ENCODE data around the gene NENF. TPM values are rescaled to one million over a fixed set of nuclear protein-coding genes. Genes with fewer than 3 reads are reported as not detected.

NENF gene
- total RNA-seq, 2 experiments from 2014 or later, result 38.4 to 42.7 TPM

GRCh38 chr1:212485571-212485912, 52.8 kb downstream of the NENF start:
- H3K27me3 Mint-ChIP-seq, result no peaks in the 10 kb centered on the region
- H3K9me3 Mint-ChIP-seq, result no peaks in the 10 kb centered on the region
- ChIA-PET POLR2A (no interaction called here), CTCF (interaction anchor here (1.0 kb wide), 1 partner anchor 9 kb away, joined by 5 read pairs; no protein-coding TSS in a partner anchor)
- intact Hi-C loops (cut with micrococcal nuclease), result no loop called here
- no peak overlapping the region for H3K27ac Mint-ChIP-seq
- no peak overlapping the region for H3K4me3 Mint-ChIP-seq
- H3K4me1 Mint-ChIP-seq (ENCODE audit: low read depth), result peaks cover 7% of the 10 kb centered on the region
- DNase-seq, result no peak
- H3K36me3 Mint-ChIP-seq, result no peaks in the 10 kb centered on the region

- Mint-ChIP-seq H3K9me3 (no peaks in the 10 kb centered on the region), H3K27me3 (no peaks in the 10 kb centered on the region), H3K4me3 (no peak overlapping the region), H3K27ac (no peak overlapping the region), H3K36me3 (no peaks in the 10 kb centered on the region), H3K4me1 (ENCODE audit: low read depth) (peaks cover 7% of the 10 kb centered on the region)
- CTCF ChIA-PET, result interaction anchor here (1.0 kb wide), 1 partner anchor 9 kb away, joined by 5 read pairs; no protein-coding TSS in a partner anchor
- intact Hi-C loops (cut with micrococcal nuclease), result no loop called here
- POLR2A ChIA-PET, result no interaction called here
- DNase-seq, result no peak
These were observed 53.3 kb downstream of the NENF start for GRCh38 chr1:212485913-212486618.

- intact Hi-C loops (cut with micrococcal nuclease), result no loop called here
- ChIA-PET POLR2A (no interaction called here), CTCF (no interaction called here)
- Mint-ChIP-seq H3K9me3 (no peaks in the 10 kb centered on the region), H3K27me3 (no peaks in the 10 kb centered on the region), H3K36me3 (no peaks in the 10 kb centered on the region), H3K4me1 (ENCODE audit: low read depth) (peaks cover 7% of the 10 kb centered on the region), H3K27ac (no peak overlapping the region), H3K4me3 (no peak overlapping the region)
- DNase-seq, result no peak
These were observed 53.9 kb downstream of the NENF start for GRCh38 chr1:212486619-212486975.

GRCh38 chr1:212487286-212487685, 54.6 kb downstream of the NENF start:
- no peak for DNase-seq
- POLR2A ChIA-PET, result no interaction called here
- CTCF ChIA-PET, result no interaction called here
- Mint-ChIP-seq H3K9me3 (no peaks in the 10 kb centered on the region), H3K36me3 (no peaks in the 10 kb centered on the region), H3K4me1 (ENCODE audit: low read depth) (peaks cover 7% of the 10 kb centered on the region), H3K27me3 (no peaks in the 10 kb centered on the region), H3K27ac (no peak overlapping the region), H3K4me3 (no peak overlapping the region)
- intact Hi-C loops (cut with micrococcal nuclease), result no loop called here

- H3K36me3 Mint-ChIP-seq, result no peaks in the 10 kb centered on the region
- H3K9me3 Mint-ChIP-seq, result no peaks in the 10 kb centered on the region
- H3K4me1 Mint-ChIP-seq (ENCODE audit: low read depth), result peaks cover 7% of the 10 kb centered on the region
- H3K4me3 Mint-ChIP-seq, result no peak overlapping the region
- ChIA-PET CTCF (interaction anchor here (1.0 to 2.8 kb wide), 3 partner anchors 30 to 177 kb away, joined by 4 to 10 read pairs (median 8); no protein-coding TSS in a partner anchor), POLR2A (interaction anchor here (1.0 to 1.1 kb wide), 2 partner anchors 121 to 191 kb away, joined by 3 read pairs; partner anchors contain the start of gene ATF3)
- intact Hi-C loops (cut with micrococcal nuclease), result no loop called here
- DNase-seq, result no peak
- H3K27me3 Mint-ChIP-seq, result no peaks in the 10 kb centered on the region
- peak overlapping the region; percentile 36 for H3K27ac Mint-ChIP-seq
These were observed 55.2 kb downstream of the NENF start for GRCh38 chr1:212487774-212488435.

GRCh38 chr1:212488436-212489283, 55.9 kb downstream of the NENF start:
- no peak overlapping the region for H3K4me3 Mint-ChIP-seq
- no peaks in the 10 kb centered on the region for H3K36me3 Mint-ChIP-seq
- peak overlapping the region; percentile 36 for H3K27ac Mint-ChIP-seq
- H3K4me1 Mint-ChIP-seq (ENCODE audit: low read depth), result peaks cover 7% of the 10 kb centered on the region
- peak; percentile 69 for DNase-seq
- POLR2A ChIA-PET, result interaction anchor here (0.9 to 1.1 kb wide), 3 partner anchors 9 to 190 kb away, joined by 3 to 4 read pairs (median 3); partner anchors contain the start of gene ATF3
- CTCF ChIA-PET, result interaction anchor here (1.0 to 5.0 kb wide), 5 partner anchors 11 to 176 kb away, joined by 4 to 28 read pairs (median 8); no protein-coding TSS in a partner anchor
- intact Hi-C loops (cut with micrococcal nuclease), result no loop called here
- no peaks in the 10 kb centered on the region for H3K27me3 Mint-ChIP-seq
- no peaks in the 10 kb centered on the region for H3K9me3 Mint-ChIP-seq

GRCh38 chr1:212489284-212489859, 56.7 kb downstream of the NENF start:
- Mint-ChIP-seq H3K4me1 (ENCODE audit: low read depth) (peaks cover 7% of the 10 kb centered on the region), H3K9me3 (no peaks in the 10 kb centered on the region), H3K27ac (no peak overlapping the region), H3K36me3 (no peaks in the 10 kb centered on the region), H3K4me3 (no peak overlapping the region), H3K27me3 (no peaks in the 10 kb centered on the region)
- POLR2A ChIA-PET, result interaction anchor here (0.9 to 1.1 kb wide), 2 partner anchors 9 to 119 kb away, joined by 3 to 4 read pairs; partner anchors contain the start of gene ATF3
- CTCF ChIA-PET, result interaction anchor here (2.0 to 5.0 kb wide), 4 partner anchors 12 to 175 kb away, joined by 4 to 28 read pairs (median 9); no protein-coding TSS in a partner anchor
- intact Hi-C loops (cut with micrococcal nuclease), result no loop called here
- DNase-seq, result no peak

- intact Hi-C loops (cut with micrococcal nuclease), result no loop called here
- ChIA-PET POLR2A (no interaction called here), CTCF (interaction anchor here (2.0 to 5.0 kb wide), 4 partner anchors 13 to 175 kb away, joined by 4 to 28 read pairs (median 9); no protein-coding TSS in a partner anchor)
- H3K4me3 Mint-ChIP-seq, result no peak overlapping the region
- peaks cover 7% of the 10 kb centered on the region for H3K4me1 Mint-ChIP-seq (ENCODE audit: low read depth)
- no peaks in the 10 kb centered on the region for H3K36me3 Mint-ChIP-seq
- no peaks in the 10 kb centered on the region for H3K9me3 Mint-ChIP-seq
- DNase-seq, result no peak
- H3K27ac Mint-ChIP-seq, result no peak overlapping the region
- H3K27me3 Mint-ChIP-seq, result no peaks in the 10 kb centered on the region
These were observed 57.6 kb downstream of the NENF start for GRCh38 chr1:212490276-212490675.

- no peaks in the 10 kb centered on the region for H3K27me3 Mint-ChIP-seq
- no peak for DNase-seq
- no peak overlapping the region for H3K27ac Mint-ChIP-seq
- no peaks in the 10 kb centered on the region for H3K9me3 Mint-ChIP-seq
- ChIA-PET POLR2A (no interaction called here), CTCF (interaction anchor here (5.0 kb wide), 1 partner anchor 14 kb away, joined by 28 read pairs; no protein-coding TSS in a partner anchor)
- H3K4me3 Mint-ChIP-seq, result no peak overlapping the region
- H3K36me3 Mint-ChIP-seq, result no peaks in the 10 kb centered on the region
- peaks cover 7% of the 10 kb centered on the region for H3K4me1 Mint-ChIP-seq (ENCODE audit: low read depth)
- intact Hi-C loops (cut with micrococcal nuclease), result no loop called here
These were observed 58.7 kb downstream of the NENF start for GRCh38 chr1:212491454-212491853.

All from activated CD4-positive, alpha-beta memory T cell treated with anti-CD3 and anti-CD28 coated beads for 36 hours (primary cell).